ENCODE data around the gene TSPO. TPM values are rescaled to one million over a fixed set of nuclear protein-coding genes. Genes with fewer than 3 reads are reported as not detected.

The TSPO gene
- total RNA-seq, 2 donors from 2014 or later = 113 to 225 TPM

DNA sequence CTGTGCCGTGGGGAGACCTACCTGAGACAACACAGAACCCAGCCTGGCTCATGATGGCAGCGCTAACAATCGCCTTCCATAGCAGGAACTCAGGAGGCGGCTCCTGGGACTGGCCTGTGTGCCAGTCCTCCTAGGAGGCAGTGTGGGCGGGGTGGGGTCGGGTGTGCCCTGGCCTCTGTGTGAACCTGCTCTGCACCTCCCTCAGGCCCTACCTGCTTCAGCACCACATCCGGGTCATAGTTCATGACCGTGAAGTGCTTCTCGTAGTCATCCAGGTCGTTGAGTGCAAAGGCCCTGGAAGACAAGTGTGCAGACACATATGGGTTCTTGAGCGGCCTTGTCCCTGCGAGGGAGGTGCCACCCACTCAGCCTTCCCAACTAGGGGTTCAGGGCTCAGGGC lies 20.2 kb downstream of the TSPO start:
- no peaks in the 10 kb centered on the region for H3K9me3 ChIP-seq
- DNase-seq (no peak), ATAC-seq (no peak)
- 82 to 100% methylated on average over 2 to 12 of the region's 12 CpGs for WGBS, 2 donors
- H3K27ac ChIP-seq = no peak overlapping the region
- peaks cover 9 to 19% of the 10 kb centered on the region in 2 donors for H3K36me3 ChIP-seq (replicated peaks in 1 of 2; ENCODE audit: insufficient read depth in 1 of 2, low read depth in 2 of 2)
- H3K27me3 ChIP-seq = no peaks in the 10 kb centered on the region
- no peak overlapping the region for H3K4me3 ChIP-seq
- intact Hi-C loops (cut with DNase I) = no loop called here
- no peak for TF ChIP-seq POLR2A (IDR thresholded peaks at IDR 0.05)
- TF ChIP-seq, protein P1, sequence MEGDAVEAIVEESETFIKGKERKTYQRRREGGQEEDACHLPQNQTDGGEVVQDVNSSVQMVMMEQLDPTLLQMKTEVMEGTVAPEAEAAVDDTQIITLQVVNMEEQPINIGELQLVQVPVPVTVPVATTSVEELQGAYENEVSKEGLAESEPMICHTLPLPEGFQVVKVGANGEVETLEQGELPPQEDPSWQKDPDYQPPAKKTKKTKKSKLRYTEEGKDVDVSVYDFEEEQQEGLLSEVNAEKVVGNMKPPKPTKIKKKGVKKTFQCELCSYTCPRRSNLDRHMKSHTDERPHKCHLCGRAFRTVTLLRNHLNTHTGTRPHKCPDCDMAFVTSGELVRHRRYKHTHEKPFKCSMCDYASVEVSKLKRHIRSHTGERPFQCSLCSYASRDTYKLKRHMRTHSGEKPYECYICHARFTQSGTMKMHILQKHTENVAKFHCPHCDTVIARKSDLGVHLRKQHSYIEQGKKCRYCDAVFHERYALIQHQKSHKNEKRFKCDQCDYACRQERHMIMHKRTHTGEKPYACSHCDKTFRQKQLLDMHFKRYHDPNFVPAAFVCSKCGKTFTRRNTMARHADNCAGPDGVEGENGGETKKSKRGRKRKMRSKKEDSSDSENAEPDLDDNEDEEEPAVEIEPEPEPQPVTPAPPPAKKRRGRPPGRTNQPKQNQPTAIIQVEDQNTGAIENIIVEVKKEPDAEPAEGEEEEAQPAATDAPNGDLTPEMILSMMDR (IDR thresholded peaks at IDR 0.05) = no peak
- H3K4me1 ChIP-seq = no peaks in the 10 kb centered on the region

DNA sequence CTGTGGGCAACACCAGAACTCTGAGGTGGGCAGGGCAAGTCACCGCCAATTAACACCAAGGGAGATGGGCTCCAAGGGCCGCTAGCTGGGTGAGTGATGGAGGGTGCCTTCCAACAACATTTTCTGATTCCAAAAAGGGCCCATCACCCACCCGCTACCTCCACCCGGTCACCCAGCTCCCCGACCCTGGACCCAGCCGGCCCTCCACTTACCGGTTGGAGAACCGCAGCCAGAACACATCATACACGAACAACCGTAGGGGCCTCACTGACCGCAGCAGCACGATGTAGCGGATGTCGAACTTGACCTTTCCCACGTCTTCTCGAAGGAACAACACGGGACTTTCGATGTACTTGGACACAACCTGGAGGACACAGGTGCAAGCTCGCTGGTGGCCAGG lies 20.8 kb downstream of the TSPO start:
- Histone ChIP-seq H3K36me3 (replicated peaks in 1 of 2; ENCODE audit: insufficient read depth in 1 of 2, low read depth in 2 of 2) (peaks cover 9 to 19% of the 10 kb centered on the region in 2 donors), H3K9me3 (no peaks in the 10 kb centered on the region), H3K4me3 (no peak overlapping the region), H3K27ac (no peak overlapping the region), H3K4me1 (no peaks in the 10 kb centered on the region), H3K27me3 (no peaks in the 10 kb centered on the region)
- DNase-seq (no peak), ATAC-seq (no peak)
- intact Hi-C loops (cut with DNase I) = no loop called here
- whole genome bisulfite sequencing, 2 donors = 89 to 92% methylated on average over 17 to 19 of the region's 19 CpGs
- TF ChIP-seq POLR2A (IDR thresholded peaks at IDR 0.05) = no peak
- TF ChIP-seq, protein P1 (IDR thresholded peaks at IDR 0.05) = no peak

DNA sequence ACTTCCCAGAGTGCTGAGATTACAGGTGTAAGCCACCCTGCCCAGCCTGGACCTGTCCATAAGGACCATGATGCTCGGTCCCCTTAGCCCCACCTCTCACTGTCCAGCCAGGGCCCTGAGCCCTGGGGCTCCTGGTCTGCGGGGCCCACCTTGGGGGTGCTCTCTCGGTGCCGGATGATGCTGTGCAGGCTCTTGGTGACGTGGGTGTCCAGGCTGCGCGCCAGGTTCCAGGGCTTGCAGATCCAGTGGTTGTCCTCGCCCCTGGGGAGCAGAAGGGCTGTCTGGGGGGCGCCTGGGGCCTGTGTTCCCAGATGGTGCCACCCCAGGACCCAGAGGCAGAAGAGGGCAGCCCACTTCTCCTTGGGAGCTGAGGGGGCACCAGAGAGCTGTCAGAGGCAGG lies 22.2 kb downstream of the TSPO start:
- H3K4me3 ChIP-seq = no peak overlapping the region
- H3K9me3 ChIP-seq = no peaks in the 10 kb centered on the region
- intact Hi-C loops (cut with DNase I) = no loop called here
- WGBS, 2 donors = 96% methylated on average over 9 of the region's 9 CpGs; no CpG with 5 or more reads in 1 of the 2 donors
- no peak for DNase-seq
- peaks cover 9 to 24% of the 10 kb centered on the region in 2 donors for H3K36me3 ChIP-seq (replicated peaks in 1 of 2; ENCODE audit: insufficient read depth in 1 of 2, low read depth in 2 of 2)
- no peaks in the 10 kb centered on the region for H3K27me3 ChIP-seq
- TF ChIP-seq, protein P1 (IDR thresholded peaks at IDR 0.05) = no peak
- ATAC-seq = no peak
- no peaks in the 10 kb centered on the region for H3K4me1 ChIP-seq
- H3K27ac ChIP-seq = no peak overlapping the region

DNA sequence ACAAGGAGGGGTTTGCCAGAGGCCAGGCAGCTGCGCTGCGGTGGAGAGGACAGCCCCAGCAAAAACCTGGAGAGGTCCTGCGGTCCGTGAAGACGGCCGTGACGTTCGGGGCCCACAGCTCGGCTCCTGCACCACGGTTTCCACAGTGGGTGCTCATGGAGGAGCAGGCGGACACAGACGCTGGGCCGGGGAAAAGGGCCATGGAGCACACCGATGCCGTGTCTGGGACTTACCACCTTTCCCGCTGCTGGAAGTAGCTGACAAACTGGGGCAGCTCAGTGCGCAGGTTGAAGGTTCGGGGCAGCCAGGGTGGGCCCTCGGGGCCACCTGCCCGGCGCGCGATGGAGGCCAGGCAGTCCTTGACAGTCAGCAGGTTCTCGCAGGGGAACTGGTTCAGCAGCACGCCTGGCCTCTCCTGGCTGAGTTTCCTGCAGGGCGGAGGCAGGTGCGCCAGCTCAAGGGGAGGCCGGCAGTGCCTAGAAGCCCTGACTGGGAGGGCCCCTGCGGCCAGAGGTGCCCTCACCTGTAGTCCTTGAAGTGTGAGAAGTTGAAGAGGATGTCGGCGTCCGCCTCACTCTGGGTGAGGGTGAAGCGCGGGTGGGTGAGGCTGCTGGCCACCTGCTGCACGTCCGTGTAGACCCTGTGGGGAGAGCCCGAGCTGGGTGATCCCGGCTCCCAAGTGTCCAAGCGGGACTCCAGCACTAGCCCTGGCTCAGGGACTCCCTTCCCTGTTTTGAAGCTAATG lies 22.8 kb downstream of the TSPO start:
- peaks cover 9 to 28% of the 10 kb centered on the region in 2 donors for H3K36me3 ChIP-seq (replicated peaks in 1 of 2; ENCODE audit: insufficient read depth in 1 of 2, low read depth in 2 of 2)
- intact Hi-C loops (cut with DNase I) = no loop called here
- no peak for TF ChIP-seq POLR2A (IDR thresholded peaks at IDR 0.05)
- TF ChIP-seq, protein P1 (IDR thresholded peaks at IDR 0.05) = no peak
- no peak for DNase-seq
- WGBS, 2 donors = 77 to 93% methylated on average over 6 to 36 of the region's 39 CpGs
- H3K27me3 ChIP-seq = no peaks in the 10 kb centered on the region
- no peak overlapping the region for H3K4me3 ChIP-seq
- H3K9me3 ChIP-seq = no peaks in the 10 kb centered on the region
- no peaks in the 10 kb centered on the region for H3K4me1 ChIP-seq
- ATAC-seq = no peak
- H3K27ac ChIP-seq = no peak overlapping the region
